Liver (tissue), 3 donors: ENCODE data around the gene DNAJC4.

ENCODE experiments used
- EGR1 ChIP-seq, 2 donors: IDR thresholded peaks; 2 replicates each; pipeline ENCODE4 v1.6.1; 2016 to 2018; ENCODE audit warnings: antibody characterized with exemption in 2 of 2, low read depth in 2 of 2
- GABPA ChIP-seq, 2 donors: IDR thresholded peaks in 1 of 2; conservative IDR thresholded peaks in 1 of 2; 2 replicates each; pipeline ENCODE4 v1.6.1; 2016; ENCODE audit warnings: antibody characterized with exemption in 2 of 2, mild to moderate bottlenecking in 1 of 2, moderate library complexity in 1 of 2
- HNF4G ChIP-seq: IDR thresholded peaks from 2 replicates; pipeline ENCODE4 v1.6.1; 2016; ENCODE audit warnings: antibody characterized with exemption
- JUND ChIP-seq, 2 donors: IDR thresholded peaks; 2 replicates each; pipeline ENCODE4 v1.6.1; 2016; ENCODE audit warnings: antibody characterized with exemption in 2 of 2
- NR2F2 ChIP-seq: IDR thresholded peaks from 2 replicates; pipeline ENCODE4 v1.6.1; 2016; ENCODE audit warnings: antibody characterized with exemption
- RAD21 ChIP-seq, 2 donors: IDR thresholded peaks; 2 replicates each; pipeline ENCODE4 v1.6.1; 2016; ENCODE audit warnings: antibody characterized with exemption in 2 of 2, mild to moderate bottlenecking in 2 of 2
- RXRA ChIP-seq, 2 donors: IDR thresholded peaks; 2 replicates each; pipeline ENCODE4 v1.6.1; 2017 to 2018; ENCODE audit warnings: antibody characterized with exemption in 2 of 2, mild to moderate bottlenecking in 1 of 2
- SP1 ChIP-seq: IDR thresholded peaks from 2 replicates; pipeline ENCODE4 v1.6.1; 2018; ENCODE audit warnings: antibody characterized with exemption, mild to moderate bottlenecking
- TAF1 ChIP-seq: conservative IDR thresholded peaks from 2 replicates; pipeline ENCODE4 v1.6.1; 2016; ENCODE audit warnings: antibody characterized with exemption, mild to moderate bottlenecking
- YY1 ChIP-seq: IDR thresholded peaks from 2 replicates; pipeline ENCODE4 v1.6.1; 2016; ENCODE audit warnings: antibody characterized with exemption, mild to moderate bottlenecking
- TF ChIP-seq, protein P1 (sequence below): fragments of 150-350 bp; IDR thresholded peaks from 2 replicates; pipeline ENCODE4 v1.5.1; 2017; ENCODE audit warnings: improper control_type of control experiment, low read depth, low read length; ENCODE audit not compliant: missing input control
- TF ChIP-seq, protein P2 (sequence below): IDR thresholded peaks from 2 replicates; pipeline ENCODE4 v1.6.1; 2016; ENCODE audit warnings: antibody characterized with exemption, mild to moderate bottlenecking
- TF ChIP-seq, protein P3 (sequence below): IDR thresholded peaks from 2 replicates; pipeline ENCODE4 v1.6.1; 2016; ENCODE audit warnings: antibody characterized with exemption
- TF ChIP-seq, protein P4 (sequence below): IDR thresholded peaks from 2 replicates; pipeline ENCODE4 v1.6.1; 2016; ENCODE audit warnings: antibody characterized with exemption
- donor health status: healthy.
- donor health status: healthy.

DNA sequence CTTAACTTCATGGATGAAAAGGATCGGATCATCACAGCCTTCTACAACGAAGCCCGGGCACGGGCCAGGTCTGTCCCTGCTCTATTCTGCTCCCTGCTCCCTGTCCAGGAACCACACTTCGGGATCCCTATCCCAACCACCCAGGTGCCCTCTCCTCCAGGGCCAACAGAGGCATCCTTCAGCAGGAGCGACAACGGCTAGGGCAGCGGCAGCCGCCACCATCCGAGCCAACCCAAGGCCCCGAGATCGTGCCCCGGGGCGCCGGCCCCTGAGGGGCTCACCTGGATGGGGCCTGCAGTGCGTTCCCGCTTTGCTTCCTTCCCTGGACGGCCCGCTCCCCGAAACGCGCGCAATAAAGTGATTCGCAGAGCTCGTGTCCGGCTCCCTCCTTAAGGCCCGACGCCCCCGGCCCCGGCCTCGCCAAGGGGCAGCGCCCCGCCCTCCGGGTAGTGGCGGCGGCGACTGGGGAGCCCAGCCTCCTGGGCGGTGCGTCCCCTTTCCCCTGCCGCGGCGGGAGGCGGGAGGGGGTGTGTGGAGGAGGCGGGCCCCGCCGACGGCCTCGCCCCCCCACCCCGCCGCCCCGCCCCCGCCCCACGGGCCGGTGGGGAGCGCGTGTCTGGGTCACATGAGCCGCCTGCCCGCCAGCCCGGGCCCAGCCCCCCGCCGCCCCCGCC, 3.7 kb downstream of the DNAJC4 start, which contains the start of gene VEGFB:
- TF ChIP-seq, protein P1, sequence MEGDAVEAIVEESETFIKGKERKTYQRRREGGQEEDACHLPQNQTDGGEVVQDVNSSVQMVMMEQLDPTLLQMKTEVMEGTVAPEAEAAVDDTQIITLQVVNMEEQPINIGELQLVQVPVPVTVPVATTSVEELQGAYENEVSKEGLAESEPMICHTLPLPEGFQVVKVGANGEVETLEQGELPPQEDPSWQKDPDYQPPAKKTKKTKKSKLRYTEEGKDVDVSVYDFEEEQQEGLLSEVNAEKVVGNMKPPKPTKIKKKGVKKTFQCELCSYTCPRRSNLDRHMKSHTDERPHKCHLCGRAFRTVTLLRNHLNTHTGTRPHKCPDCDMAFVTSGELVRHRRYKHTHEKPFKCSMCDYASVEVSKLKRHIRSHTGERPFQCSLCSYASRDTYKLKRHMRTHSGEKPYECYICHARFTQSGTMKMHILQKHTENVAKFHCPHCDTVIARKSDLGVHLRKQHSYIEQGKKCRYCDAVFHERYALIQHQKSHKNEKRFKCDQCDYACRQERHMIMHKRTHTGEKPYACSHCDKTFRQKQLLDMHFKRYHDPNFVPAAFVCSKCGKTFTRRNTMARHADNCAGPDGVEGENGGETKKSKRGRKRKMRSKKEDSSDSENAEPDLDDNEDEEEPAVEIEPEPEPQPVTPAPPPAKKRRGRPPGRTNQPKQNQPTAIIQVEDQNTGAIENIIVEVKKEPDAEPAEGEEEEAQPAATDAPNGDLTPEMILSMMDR, result no peak
- TF ChIP-seq EGR1 (IDR thresholded peaks at IDR 0.05; ENCODE audit: low read depth in 2 of 2), result no peak
- no peak for TF ChIP-seq RAD21 (IDR thresholded peaks at IDR 0.05)
- no peak for TF ChIP-seq HNF4G
- no peak for TF ChIP-seq GABPA (IDR thresholded peaks at IDR 0.05 in 1 of 2, conservative IDR thresholded peaks at IDR 0.05 in 1 of 2)
- TF ChIP-seq, protein P2, sequence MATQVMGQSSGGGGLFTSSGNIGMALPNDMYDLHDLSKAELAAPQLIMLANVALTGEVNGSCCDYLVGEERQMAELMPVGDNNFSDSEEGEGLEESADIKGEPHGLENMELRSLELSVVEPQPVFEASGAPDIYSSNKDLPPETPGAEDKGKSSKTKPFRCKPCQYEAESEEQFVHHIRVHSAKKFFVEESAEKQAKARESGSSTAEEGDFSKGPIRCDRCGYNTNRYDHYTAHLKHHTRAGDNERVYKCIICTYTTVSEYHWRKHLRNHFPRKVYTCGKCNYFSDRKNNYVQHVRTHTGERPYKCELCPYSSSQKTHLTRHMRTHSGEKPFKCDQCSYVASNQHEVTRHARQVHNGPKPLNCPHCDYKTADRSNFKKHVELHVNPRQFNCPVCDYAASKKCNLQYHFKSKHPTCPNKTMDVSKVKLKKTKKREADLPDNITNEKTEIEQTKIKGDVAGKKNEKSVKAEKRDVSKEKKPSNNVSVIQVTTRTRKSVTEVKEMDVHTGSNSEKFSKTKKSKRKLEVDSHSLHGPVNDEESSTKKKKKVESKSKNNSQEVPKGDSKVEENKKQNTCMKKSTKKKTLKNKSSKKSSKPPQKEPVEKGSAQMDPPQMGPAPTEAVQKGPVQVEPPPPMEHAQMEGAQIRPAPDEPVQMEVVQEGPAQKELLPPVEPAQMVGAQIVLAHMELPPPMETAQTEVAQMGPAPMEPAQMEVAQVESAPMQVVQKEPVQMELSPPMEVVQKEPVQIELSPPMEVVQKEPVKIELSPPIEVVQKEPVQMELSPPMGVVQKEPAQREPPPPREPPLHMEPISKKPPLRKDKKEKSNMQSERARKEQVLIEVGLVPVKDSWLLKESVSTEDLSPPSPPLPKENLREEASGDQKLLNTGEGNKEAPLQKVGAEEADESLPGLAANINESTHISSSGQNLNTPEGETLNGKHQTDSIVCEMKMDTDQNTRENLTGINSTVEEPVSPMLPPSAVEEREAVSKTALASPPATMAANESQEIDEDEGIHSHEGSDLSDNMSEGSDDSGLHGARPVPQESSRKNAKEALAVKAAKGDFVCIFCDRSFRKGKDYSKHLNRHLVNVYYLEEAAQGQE, result no peak
- TF ChIP-seq, protein P3, sequence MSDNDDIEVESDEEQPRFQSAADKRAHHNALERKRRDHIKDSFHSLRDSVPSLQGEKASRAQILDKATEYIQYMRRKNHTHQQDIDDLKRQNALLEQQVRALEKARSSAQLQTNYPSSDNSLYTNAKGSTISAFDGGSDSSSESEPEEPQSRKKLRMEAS, result no peak
- TF ChIP-seq NR2F2, result no peak
- TF ChIP-seq, protein P4, sequence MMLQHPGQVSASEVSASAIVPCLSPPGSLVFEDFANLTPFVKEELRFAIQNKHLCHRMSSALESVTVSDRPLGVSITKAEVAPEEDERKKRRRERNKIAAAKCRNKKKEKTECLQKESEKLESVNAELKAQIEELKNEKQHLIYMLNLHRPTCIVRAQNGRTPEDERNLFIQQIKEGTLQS, result no peak
- no peak for TF ChIP-seq TAF1
- TF ChIP-seq YY1, result no peak
- TF ChIP-seq RXRA (IDR thresholded peaks at IDR 0.05), result no peak
- no peak for TF ChIP-seq JUND (IDR thresholded peaks at IDR 0.05)
- no peak for TF ChIP-seq SP1
